Measurements from ENCODE around the gene EMP2. TPM values are rescaled to one million over a fixed set of nuclear protein-coding genes. Genes with fewer than 3 reads are reported as not detected.

The EMP2 gene
- total RNA-seq, 4 donors from 2014 or later: 7.9 to 13.5 (median 11.7) TPM

DNA sequence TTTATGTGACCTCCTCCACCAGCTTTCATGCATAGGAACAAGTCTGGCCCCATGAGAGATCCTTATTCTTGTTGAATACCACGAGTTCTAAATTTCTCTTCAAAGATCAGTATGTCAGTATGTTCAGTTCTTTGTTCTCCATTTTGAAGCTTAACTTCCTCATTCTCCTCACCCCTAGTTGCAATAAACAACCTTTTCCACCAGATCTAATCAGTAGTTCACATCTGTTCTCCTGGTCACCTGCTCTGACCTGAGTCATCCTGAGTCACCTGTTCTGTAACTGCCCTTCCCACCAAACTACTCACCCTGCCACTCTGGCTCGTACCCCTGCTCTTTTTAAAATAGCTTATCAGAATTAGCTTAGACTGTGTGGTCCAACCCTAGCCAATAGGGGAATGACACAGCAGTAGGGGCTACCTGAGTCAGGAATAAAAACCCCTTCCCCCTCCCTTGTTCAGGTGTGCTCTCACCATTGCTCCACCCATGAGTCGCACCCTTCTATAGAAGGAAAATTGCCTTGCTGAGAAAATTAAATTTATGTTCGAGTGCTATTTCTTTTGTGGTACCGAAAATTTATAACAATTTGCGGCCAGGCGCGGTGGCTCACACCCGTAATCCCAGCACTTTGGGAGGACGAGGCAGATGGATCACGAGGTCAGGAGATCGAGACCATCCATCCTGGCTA, 94.6 kb downstream of the EMP2 start:
- intact Hi-C loops (cut with DNase I; ENCODE audit: low total_unique reads): no loop called here
- no peaks in the 10 kb centered on the region for H3K36me3 ChIP-seq

DNA sequence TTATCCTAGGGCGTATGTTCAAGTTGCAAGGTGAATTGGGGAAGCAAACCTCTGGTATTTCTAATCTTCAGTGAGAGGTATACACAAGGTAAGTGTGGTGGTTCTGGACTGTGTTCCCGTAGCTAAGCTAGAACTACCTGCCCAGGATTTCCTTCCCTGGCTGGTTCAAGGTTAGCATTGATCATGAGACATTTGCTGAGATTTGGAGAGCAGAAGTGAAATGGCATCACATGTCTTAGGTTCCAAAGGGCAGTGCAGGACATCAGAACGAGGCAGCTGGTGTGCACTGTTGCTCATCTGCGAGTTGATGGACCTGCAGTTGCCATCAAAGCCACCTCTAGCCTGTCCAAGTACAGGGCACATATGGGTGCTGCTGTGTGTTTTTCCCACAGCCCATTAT, 95.2 kb downstream of the EMP2 start:
- H3K36me3 ChIP-seq: no peaks in the 10 kb centered on the region
- no peaks in the 10 kb centered on the region for H3K27me3 ChIP-seq
- H3K4me1 ChIP-seq: no peaks in the 10 kb centered on the region
- no peak overlapping the region for H3K4me3 ChIP-seq
- in situ Hi-C loops (cut with MboI; ENCODE audit: low sequenced_read_pairs in 4 of 4) (no loop called here), intact Hi-C loops (cut with DNase I; ENCODE audit: low total_unique reads) (no loop called here)
- ATAC-seq: no peak
- TF ChIP-seq, protein P1, sequence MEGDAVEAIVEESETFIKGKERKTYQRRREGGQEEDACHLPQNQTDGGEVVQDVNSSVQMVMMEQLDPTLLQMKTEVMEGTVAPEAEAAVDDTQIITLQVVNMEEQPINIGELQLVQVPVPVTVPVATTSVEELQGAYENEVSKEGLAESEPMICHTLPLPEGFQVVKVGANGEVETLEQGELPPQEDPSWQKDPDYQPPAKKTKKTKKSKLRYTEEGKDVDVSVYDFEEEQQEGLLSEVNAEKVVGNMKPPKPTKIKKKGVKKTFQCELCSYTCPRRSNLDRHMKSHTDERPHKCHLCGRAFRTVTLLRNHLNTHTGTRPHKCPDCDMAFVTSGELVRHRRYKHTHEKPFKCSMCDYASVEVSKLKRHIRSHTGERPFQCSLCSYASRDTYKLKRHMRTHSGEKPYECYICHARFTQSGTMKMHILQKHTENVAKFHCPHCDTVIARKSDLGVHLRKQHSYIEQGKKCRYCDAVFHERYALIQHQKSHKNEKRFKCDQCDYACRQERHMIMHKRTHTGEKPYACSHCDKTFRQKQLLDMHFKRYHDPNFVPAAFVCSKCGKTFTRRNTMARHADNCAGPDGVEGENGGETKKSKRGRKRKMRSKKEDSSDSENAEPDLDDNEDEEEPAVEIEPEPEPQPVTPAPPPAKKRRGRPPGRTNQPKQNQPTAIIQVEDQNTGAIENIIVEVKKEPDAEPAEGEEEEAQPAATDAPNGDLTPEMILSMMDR (IDR thresholded peaks at IDR 0.05 in 4 of 5, conservative IDR thresholded peaks at IDR 0.05 in 1 of 5): no peak
- no peak for TF ChIP-seq POLR2A (IDR thresholded peaks at IDR 0.05)
- no peak for DNase-seq
- no peak overlapping the region for H3K27ac ChIP-seq
- H3K9me3 ChIP-seq: no peaks in the 10 kb centered on the region

More for the DNA sequence above, 94.6 kb downstream of the EMP2 start:
- Histone ChIP-seq H3K9me3 (no peaks in the 10 kb centered on the region), H3K4me3 (no peak overlapping the region), H3K27ac (no peak overlapping the region), H3K4me1 (no peaks in the 10 kb centered on the region), H3K27me3 (no peaks in the 10 kb centered on the region)
- TF ChIP-seq, protein P1 (IDR thresholded peaks at IDR 0.05 in 4 of 5, conservative IDR thresholded peaks at IDR 0.05 in 1 of 5): no peak
- TF ChIP-seq POLR2A (IDR thresholded peaks at IDR 0.05): no peak
- in situ Hi-C loops (cut with MboI; ENCODE audit: low sequenced_read_pairs in 4 of 4): no loop called here
- DNase-seq (no peak), ATAC-seq (no peak)

- in situ Hi-C loops (cut with MboI; ENCODE audit: low sequenced_read_pairs in 4 of 4) (no loop called here), intact Hi-C loops (cut with DNase I; ENCODE audit: low total_unique reads) (no loop called here)
- no peak for TF ChIP-seq POLR2A (IDR thresholded peaks at IDR 0.05)
- TF ChIP-seq, protein P1 (IDR thresholded peaks at IDR 0.05 in 4 of 5, conservative IDR thresholded peaks at IDR 0.05 in 1 of 5): no peak
- ATAC-seq: no peak
- Histone ChIP-seq H3K4me1 (no peaks in the 10 kb centered on the region), H3K4me3 (no peak overlapping the region), H3K27me3 (no peaks in the 10 kb centered on the region), H3K36me3 (no peaks in the 10 kb centered on the region), H3K9me3 (no peaks in the 10 kb centered on the region), H3K27ac (no peak overlapping the region)
- DNase-seq: no peak
Observed at GRCh38 chr16:10480151-10480550, 100.2 kb downstream of the EMP2 start.

Other genes starting within 250 kb of the EMP2 start
- gene ATF7IP2, start 194.5 kb downstream of the EMP2 start, total RNA-seq: 1 to 10 TPM in 3 of 4 donors, under 1 TPM in 1; 0.73 to 2.5 (median 1.3) TPM
- not detected for gene TEKT5, start 114.3 kb upstream of the EMP2 start, total RNA-seq
- 10 to 100 TPM; 19.2 to 38.5 (median 26.9) TPM for gene NUBP1, start 163.2 kb upstream of the EMP2 start, total RNA-seq
- gene TVP23A, start 238.2 kb upstream of the EMP2 start, total RNA-seq: not detected